ENCODE measurements around the gene DPH3. TPM values are rescaled to one million over a fixed set of nuclear protein-coding genes. Genes with fewer than 3 reads are reported as not detected.
A peak's percentile ranks its signal among the peaks of the same experiment; 100 is the strongest.

DPH3 gene
- total and polyA plus RNA-seq, 10 of the 15 experiments (the other 5 are each of a cell fraction or from before 2014, with no cell fraction given), result 10.8 to 71.8 (median 23.4) TPM

GRCh38 chr3:16297997-16298885 is 33.5 kb upstream of the DPH3 start (continued):
- TF ChIP-seq YBX1 (IDR thresholded peaks at IDR 0.05) (no peak), MTA2 (IDR thresholded peaks at IDR 0.05; ENCODE audit: low read depth) (0 out of 2 replicates have a peak, but pooled peaks have one; percentile 16), POLR2AphosphoS5 (IDR thresholded peaks at IDR 0.05; ENCODE audit: low read length) (peak; percentile 75), CEBPB (IDR thresholded peaks at IDR 0.05; ENCODE audit: borderline replicate concordance in 1 of 2, low read depth in 2 of 2, low read length in 2 of 2) (no peak), MLLT1 (IDR thresholded peaks at IDR 0.05) (no peak), SUZ12 (IDR thresholded peaks at IDR 0.05; ENCODE audit: unreplicated experiment) (no peak), NFIC (IDR thresholded peaks at IDR 0.05; ENCODE audit: low read depth, low read length) (no peak), KLF5 (IDR thresholded peaks at IDR 0.05; ENCODE audit: partially characterized antibody) (no peak), SUPT20H (IDR thresholded peaks at IDR 0.05; ENCODE audit: borderline replicate concordance, control insufficient read depth, low read depth, low read length) (no peak), GABPA (IDR thresholded peaks at IDR 0.05; ENCODE audit: low read depth) (no peak)

Data from GM12878 (cell line).